Activated T-cell treated with anti-CD3 and anti-CD28 coated beads, Interleukin-2, amount 50 U/mL, for 1 hour (primary cell): ENCODE measurements around the gene FNDC3B.

Experiments used
- DNase-seq: peaks from one replicate; pipeline ENCODE4 v3.0.0-alpha.2; 2020

Gene FNDC3B

GRCh38 chr3:172195407-172195754 lies 156.0 kb downstream of the FNDC3B start:
- DNase-seq, result no peak

GRCh38 chr3:172197344-172197743 lies 158.0 kb downstream of the FNDC3B start:
- DNase-seq, result no peak

- DNase-seq, result no peak
Observed at GRCh38 chr3:172198428-172198827, 159.1 kb downstream of the FNDC3B start.

GRCh38 chr3:172199850-172200369 lies 160.5 kb downstream of the FNDC3B start:
- no peak for DNase-seq

GRCh38 chr3:172201136-172201869 lies 161.9 kb downstream of the FNDC3B start:
- no peak for DNase-seq

- no peak for DNase-seq
Observed at GRCh38 chr3:172201870-172202236, 162.5 kb downstream of the FNDC3B start.

- no peak for DNase-seq
Observed at GRCh38 chr3:172202797-172203196, 163.4 kb downstream of the FNDC3B start.

GRCh38 chr3:172203522-172204258 lies 164.3 kb downstream of the FNDC3B start:
- DNase-seq, result no peak

- DNase-seq, result no peak
Observed at GRCh38 chr3:172204716-172205115, 165.3 kb downstream of the FNDC3B start.

- no peak for DNase-seq
Observed at GRCh38 chr3:172208586-172209332, 169.4 kb downstream of the FNDC3B start.

GRCh38 chr3:172209333-172210321 lies 170.2 kb downstream of the FNDC3B start:
- no peak for DNase-seq

- DNase-seq, result no peak
Observed at GRCh38 chr3:172210355-172210754, 171.0 kb downstream of the FNDC3B start.

GRCh38 chr3:172211123-172211522 lies 171.7 kb downstream of the FNDC3B start:
- DNase-seq, result no peak

- DNase-seq, result no peak
Observed at GRCh38 chr3:172213200-172213599, 173.8 kb downstream of the FNDC3B start.

GRCh38 chr3:172213904-172214303 lies 174.5 kb downstream of the FNDC3B start:
- no peak for DNase-seq

GRCh38 chr3:172216267-172216666 lies 176.9 kb downstream of the FNDC3B start:
- no peak for DNase-seq

- no peak for DNase-seq
Observed at GRCh38 chr3:172216911-172217310, 177.5 kb downstream of the FNDC3B start.

- DNase-seq, result no peak
Observed at GRCh38 chr3:172217877-172218276, 178.5 kb downstream of the FNDC3B start.

- DNase-seq, result no peak
Observed at GRCh38 chr3:172218350-172219323, 179.3 kb downstream of the FNDC3B start.

GRCh38 chr3:172219750-172220149 lies 180.4 kb downstream of the FNDC3B start:
- DNase-seq, result no peak

- no peak for DNase-seq
Observed at GRCh38 chr3:172221547-172221946, 182.2 kb downstream of the FNDC3B start.
